SH-SY5Y (cell line): ENCODE measurements around the gene ARHGAP26.

ENCODE experiments used
- GATA2 ChIP-seq: IDR thresholded peaks from 2 replicates; pipeline ENCODE4 v1.6.1; 2011; ENCODE audit warnings: mild to moderate bottlenecking, low read depth, low read length
- GATA3 ChIP-seq: IDR thresholded peaks from 2 replicates; pipeline ENCODE4 v1.6.1; 2011; ENCODE audit warnings: low read depth, mild to moderate bottlenecking, low read length, moderate library complexity

- no peak for TF ChIP-seq GATA2
- TF ChIP-seq GATA3: no peak
These were observed 263.5 kb downstream of the ARHGAP26 start for GRCh38 chr5:143033535-143034250.
